ENCODE results near the gene CYTH1. TPM values are rescaled to one million over a fixed set of nuclear protein-coding genes. Genes with fewer than 3 reads are reported as not detected.

CYTH1 gene
- total RNA-seq, 4 donors from 2014 or later: 42.1 to 86.7 (median 67.5) TPM

GRCh38 chr17:78818152-78818846, 36.2 kb upstream of the CYTH1 start:
- peaks cover 35 to 100% (median 58%) of the 10 kb centered on the region in 3 donors for H3K36me3 ChIP-seq
- H3K9me3 ChIP-seq: no peaks in the 10 kb centered on the region
- WGBS, 2 donors: 74 to 76% methylated on average over 13 to 16 of the region's 19 CpGs
- TF ChIP-seq CTCF (IDR thresholded peaks at IDR 0.05): no peak
- no peak for TF ChIP-seq POLR2A (IDR thresholded peaks at IDR 0.05)
- H3K27ac ChIP-seq: peak overlapping the region in 3 of 4 donors; percentile 48 to 70 (median 68)
- H3K4me1 ChIP-seq: peaks cover 0 to 31% (median 0%) of the 10 kb centered on the region in 3 donors
- no peak overlapping the region for H3K4me3 ChIP-seq
- intact Hi-C loops (cut with DNase I): no loop called here
- no peak for DNase-seq
- H3K27me3 ChIP-seq: no peaks in the 10 kb centered on the region

GRCh38 chr17:78817123-78817522, 35.0 kb upstream of the CYTH1 start:
- Histone ChIP-seq H3K4me3 (no peak overlapping the region), H3K9me3 (no peaks in the 10 kb centered on the region), H3K27ac (peak overlapping the region in 2 of 4 donors; percentile 7 to 29), H3K36me3 (peaks cover 32 to 100% (median 60%) of the 10 kb centered on the region in 3 donors), H3K27me3 (no peaks in the 10 kb centered on the region), H3K4me1 (peaks cover 0 to 35% (median 0%) of the 10 kb centered on the region in 3 donors)
- TF ChIP-seq POLR2A (IDR thresholded peaks at IDR 0.05) (no peak), CTCF (IDR thresholded peaks at IDR 0.05) (no peak)
- DNase-seq: no peak
- WGBS, 2 donors: 85 to 86% methylated on average over 5 to 6 of the region's 6 CpGs
- intact Hi-C loops (cut with DNase I): no loop called here

- TF ChIP-seq CTCF (IDR thresholded peaks at IDR 0.05) (no peak), POLR2A (IDR thresholded peaks at IDR 0.05) (no peak)
- 84 to 88% methylated on average over 7 of the region's 7 CpGs for WGBS, 2 donors
- H3K27ac ChIP-seq: no peak overlapping the region
- H3K27me3 ChIP-seq: no peaks in the 10 kb centered on the region
- intact Hi-C loops (cut with DNase I): no loop called here
- no peak overlapping the region for H3K4me3 ChIP-seq
- H3K9me3 ChIP-seq: no peaks in the 10 kb centered on the region
- H3K4me1 ChIP-seq: peaks cover 0 to 35% (median 0%) of the 10 kb centered on the region in 3 donors
- no peak for DNase-seq
- H3K36me3 ChIP-seq: peaks cover 25 to 100% (median 63%) of the 10 kb centered on the region in 3 donors
Measured at GRCh38 chr17:78815696-78816095, 33.6 kb upstream of the CYTH1 start.

DNA sequence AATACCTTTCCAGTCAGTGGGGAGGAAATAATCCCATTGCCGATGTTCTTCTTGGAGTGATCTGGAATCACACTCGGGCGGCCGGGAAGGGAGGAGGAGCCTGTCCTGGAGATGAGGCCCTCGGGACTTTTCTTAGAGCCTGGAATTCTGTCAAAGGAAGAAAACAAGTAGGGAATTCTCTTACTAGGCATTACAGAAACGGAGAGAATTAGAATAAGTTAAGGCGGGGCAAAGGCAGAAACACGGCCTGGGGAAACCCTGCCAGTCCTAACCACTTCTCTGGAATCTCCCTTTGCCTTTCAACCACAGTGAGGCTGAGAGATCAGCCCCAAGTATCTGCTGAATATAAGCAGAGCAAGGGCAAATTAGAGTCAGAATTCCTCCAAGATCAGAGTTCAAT, 30.8 kb upstream of the CYTH1 start:
- Histone ChIP-seq H3K4me1 (peaks cover 0 to 20% (median 0%) of the 10 kb centered on the region in 3 donors), H3K4me3 (no peak overlapping the region), H3K36me3 (peaks cover 20 to 100% (median 67%) of the 10 kb centered on the region in 3 donors), H3K9me3 (no peaks in the 10 kb centered on the region), H3K27me3 (no peaks in the 10 kb centered on the region), H3K27ac (peak overlapping the region in 3 of 4 donors; percentile 41 to 52 (median 46))
- no peak for DNase-seq
- TF ChIP-seq POLR2A (IDR thresholded peaks at IDR 0.05) (no peak), CTCF (IDR thresholded peaks at IDR 0.05) (no peak)
- 38 to 54% methylated on average over 8 of the region's 8 CpGs for WGBS, 2 donors
- intact Hi-C loops (cut with DNase I): no loop called here

GRCh38 chr17:78808163-78808562, 26.1 kb upstream of the CYTH1 start:
- no peaks in the 10 kb centered on the region for H3K9me3 ChIP-seq
- H3K4me1 ChIP-seq: peaks cover 0 to 34% (median 10%) of the 10 kb centered on the region in 3 donors
- TF ChIP-seq CTCF (IDR thresholded peaks at IDR 0.05) (no peak), POLR2A (IDR thresholded peaks at IDR 0.05) (no peak)
- intact Hi-C loops (cut with DNase I): no loop called here
- peaks cover 17 to 99% (median 66%) of the 10 kb centered on the region in 3 donors for H3K36me3 ChIP-seq
- no peaks in the 10 kb centered on the region for H3K27me3 ChIP-seq
- no peak for DNase-seq
- H3K27ac ChIP-seq: no peak overlapping the region
- H3K4me3 ChIP-seq: no peak overlapping the region
- 80 to 89% methylated on average over 4 of the region's 4 CpGs for WGBS, 2 donors
